HG03097 (cell line): ENCODE results near the gene BSN.
A peak's percentile ranks its signal among the peaks of the same experiment; 100 is the strongest.
"Not testable (repeated sequence)": the region's sequence is repeated elsewhere in the genome, so short reads cannot be mapped to it uniquely, and the experiment has no call there.

Experiments used
- ATAC-seq: cut with Tn5 transposase; IDR thresholded peaks from one replicate; pipeline ENCODE4 v1.9.1; 2021; ENCODE audit not compliant: unreplicated experiment, low FRiP score

Gene BSN

GRCh38 chr3:49688338-49689045 lies 134.2 kb downstream of the BSN start:
- not testable (repeated sequence) for ATAC-seq

DNA sequence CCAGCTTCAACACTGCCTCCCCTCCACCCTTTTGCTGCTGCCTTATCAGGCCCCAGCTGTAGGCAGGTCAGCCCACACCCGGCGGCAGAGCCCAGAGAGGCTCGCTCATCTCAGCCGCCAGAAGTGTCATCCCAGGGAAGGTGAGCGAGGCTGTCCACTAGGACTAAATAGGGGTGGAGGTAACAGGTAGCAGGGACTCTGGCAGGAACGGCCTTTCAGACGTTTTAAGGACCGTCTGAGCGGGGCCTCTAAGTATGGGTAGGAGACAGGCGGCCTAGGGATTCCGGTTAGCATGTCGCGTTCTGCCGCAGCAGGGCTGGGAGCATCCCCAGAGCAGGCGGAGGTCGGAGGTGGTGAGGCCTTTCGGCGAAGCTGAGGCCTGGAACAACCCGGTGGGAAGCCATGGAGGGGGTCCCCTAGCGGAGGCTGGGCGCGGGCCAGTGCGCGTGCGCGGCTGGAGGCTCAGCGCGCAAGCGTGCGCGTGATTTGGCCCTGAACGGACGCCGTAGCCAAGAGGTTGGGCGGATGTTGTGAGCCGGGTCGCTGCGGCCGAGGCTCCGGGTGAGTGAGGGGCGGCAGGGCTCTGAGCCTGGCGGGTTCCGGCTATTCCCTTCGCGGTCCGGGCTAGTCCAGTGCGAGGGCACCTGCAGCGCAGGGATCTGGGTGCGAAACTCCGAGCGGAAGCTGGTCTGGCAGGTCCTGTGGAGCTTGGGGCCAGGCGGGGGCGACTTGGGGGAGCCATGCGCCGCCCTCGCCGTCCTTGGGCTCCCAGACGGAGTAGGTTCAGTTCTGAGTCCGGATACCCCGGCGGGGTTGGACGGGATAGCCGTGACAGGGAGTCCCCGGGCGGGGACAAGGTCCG lies 135.0 kb downstream of the BSN start, which contains the start of the genes MST1 and RNF123:
Gene MST1 (minus strand): TSS at position 429 of the 862 bp plus-strand sequence. CDS start 783 bp downstream, outside the sequence.
Gene RNF123 (plus strand): TSS at position 512 of the 862 bp plus-strand sequence. CDS start 1,609 bp downstream, outside the sequence.
- ATAC-seq, result peak; percentile 44

DNA sequence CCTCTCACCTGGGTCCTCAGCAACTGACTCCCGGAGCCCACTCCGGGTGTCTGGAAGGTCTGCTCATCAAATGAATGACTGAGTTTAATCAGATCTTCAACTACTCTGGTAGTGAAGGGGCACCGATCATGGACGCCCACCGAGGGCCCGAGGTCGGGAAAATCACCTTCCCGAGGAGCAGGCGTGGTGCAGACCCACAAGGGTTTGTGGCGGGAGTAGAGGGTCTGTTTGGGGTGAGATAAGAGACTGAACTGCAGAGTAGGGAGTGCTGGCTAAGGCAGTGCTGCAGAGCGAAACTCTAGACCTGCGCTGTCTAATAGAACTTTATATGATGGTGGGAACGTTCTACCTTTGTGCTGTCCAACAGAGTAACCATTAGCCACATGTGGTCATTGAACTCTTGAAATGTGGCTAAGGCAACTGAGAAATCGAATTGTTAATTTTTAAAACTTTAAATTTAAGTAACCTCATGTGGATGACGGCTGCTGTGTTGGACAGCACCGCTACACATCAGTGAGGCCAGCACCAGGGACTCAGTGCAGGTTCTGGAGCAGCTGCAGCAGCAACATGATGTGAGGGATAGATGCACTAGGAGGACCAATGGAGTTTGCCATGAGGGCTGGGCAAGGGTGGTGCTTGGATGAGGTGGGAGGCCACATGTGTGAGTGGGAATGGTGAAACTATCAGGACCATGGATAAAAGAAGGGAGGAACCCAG lies 135.8 kb downstream of the BSN start:
- not testable (repeated sequence) for ATAC-seq

DNA sequence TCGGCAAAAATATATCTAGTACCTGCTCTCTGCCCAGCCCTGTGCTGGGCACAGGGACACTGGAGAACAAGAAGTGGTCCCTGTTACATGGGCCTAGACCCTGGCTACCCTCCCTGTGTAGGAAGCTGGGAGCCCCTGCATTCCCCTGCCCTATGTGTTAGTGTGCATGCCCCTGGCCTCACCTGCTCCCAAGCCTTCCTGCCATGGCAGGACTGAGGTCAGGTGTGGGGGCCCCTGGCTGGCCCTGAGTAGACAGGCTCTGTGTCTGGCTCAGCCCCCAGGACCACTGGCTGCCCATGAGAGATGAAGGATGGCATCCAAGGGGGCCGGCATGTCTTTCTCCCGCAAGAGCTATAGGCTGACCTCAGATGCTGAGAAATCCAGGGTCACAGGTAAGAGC lies 136.6 kb downstream of the BSN start:
- ATAC-seq, result not testable (repeated sequence)

DNA sequence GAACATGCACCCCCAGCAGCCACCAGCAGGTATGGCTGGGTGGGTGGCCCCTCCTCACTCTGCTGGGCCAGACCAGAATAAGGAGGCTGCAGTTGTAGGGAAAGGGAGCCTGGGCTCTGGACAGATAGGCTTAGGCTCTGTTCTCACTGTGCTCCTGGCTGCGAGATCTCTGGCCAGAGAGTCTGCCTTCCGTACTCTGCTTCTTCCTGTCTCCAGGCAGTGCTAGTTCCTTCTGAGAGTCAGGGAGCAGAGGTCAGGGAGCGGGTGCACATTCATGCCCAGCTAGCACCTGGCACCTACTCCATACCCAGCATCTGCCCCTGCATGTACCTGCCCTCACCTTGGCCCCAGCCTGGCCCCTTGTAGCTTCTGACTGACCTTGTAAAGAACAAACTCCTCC lies 137.2 kb downstream of the BSN start:
- not testable (repeated sequence) for ATAC-seq

GRCh38 chr3:49694409-49695070 lies 140.3 kb downstream of the BSN start:
- not testable (repeated sequence) for ATAC-seq

GRCh38 chr3:49695350-49696015 lies 141.2 kb downstream of the BSN start:
- not testable (repeated sequence) for ATAC-seq

DNA sequence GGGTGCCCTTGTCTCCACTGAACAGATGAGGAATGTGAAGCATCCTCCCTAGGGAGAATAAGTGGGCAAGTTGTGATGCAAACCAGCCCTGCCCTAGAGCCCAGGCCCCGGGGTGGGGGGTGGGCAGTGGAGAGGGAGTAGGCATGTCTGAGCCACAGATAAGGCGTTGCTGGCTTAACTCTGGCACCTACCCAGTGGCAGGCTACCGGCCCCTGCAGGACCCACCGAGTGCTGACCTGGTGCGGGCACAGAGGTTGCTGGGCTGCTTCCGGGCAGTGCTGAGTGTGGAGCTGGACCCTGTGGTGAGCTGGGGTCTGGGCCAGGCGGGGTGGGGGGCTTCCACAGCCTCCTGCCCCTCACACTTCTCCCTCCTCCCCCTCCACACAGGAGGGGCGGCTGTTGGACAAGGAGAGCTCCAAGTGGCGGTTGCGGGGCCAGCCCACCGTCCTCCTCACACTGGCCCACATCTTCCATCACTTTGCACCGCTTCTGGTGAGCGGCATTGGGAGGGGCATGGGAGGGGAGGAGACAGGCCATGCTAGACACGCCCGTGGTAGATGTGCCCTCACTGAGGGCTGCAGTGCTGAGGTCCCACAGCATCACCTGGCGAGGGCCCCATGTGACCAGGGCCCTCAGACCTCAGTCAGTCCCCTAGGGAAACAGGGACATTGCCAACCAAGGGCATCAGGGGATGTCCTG lies 145.2 kb downstream of the BSN start:
- no peak for ATAC-seq

GRCh38 chr3:49700014-49700413 lies 145.7 kb downstream of the BSN start:
- no peak for ATAC-seq

DNA sequence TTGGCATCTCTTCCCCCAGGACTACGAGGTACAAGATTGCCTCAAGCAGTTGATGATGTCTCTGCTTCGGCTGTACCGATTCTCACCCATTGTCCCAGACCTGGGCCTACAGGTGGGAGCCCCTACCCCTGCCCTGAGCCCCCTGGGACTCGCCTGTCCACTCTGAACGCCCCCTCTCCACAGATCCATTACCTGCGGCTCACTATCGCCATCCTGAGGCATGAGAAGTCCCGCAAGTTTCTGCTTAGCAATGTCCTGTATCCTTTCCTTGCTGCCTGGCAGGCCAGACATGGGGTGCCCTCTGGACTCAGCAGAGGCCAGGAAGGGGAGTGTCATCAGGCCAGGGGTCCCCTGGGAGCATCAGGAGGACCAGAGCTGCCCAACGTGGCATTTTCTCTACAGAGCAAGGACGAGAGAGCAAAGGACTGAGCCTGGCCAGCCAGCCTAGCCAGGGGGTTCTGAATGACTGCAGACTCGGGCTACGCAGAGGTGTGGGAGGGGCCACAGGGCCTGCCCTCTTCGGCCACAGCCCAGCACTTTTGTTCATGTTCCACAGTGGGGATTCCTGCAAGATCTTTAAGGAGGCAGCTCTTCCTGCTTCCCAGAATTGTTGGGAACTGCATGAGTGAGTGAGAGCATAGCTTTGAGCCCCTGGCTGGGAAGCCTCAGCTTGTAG lies 146.3 kb downstream of the BSN start:
- no peak for ATAC-seq

- ATAC-seq, result no peak
Measured at GRCh38 chr3:49701388-49702077, 147.3 kb downstream of the BSN start.

- no peak for ATAC-seq
Measured at GRCh38 chr3:49702672-49703071, 148.4 kb downstream of the BSN start.

DNA sequence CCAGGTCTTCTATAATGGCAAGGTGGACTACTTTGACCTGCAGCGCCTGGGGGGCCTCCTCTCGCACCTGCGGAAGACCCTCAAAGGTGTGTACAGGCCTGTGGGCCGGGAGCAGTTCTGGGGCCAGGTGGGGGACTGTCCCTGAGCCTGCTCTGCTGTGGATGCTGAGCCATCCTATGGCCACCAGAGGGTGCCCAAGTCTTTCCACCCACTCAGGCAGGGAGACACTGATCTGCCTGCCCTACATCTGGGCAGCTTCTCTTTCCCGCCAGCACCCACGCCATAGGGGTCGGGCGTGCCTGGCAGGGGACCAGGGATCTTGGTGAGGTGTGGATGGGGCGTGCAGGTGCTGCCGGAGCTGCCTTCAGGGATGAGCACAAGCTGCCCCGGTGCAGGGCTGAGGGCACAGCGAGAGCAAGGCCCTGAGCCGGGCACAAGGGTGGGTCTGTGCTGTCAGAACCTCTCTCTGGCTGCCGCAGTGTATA lies 149.2 kb downstream of the BSN start:
- ATAC-seq, result no peak

DNA sequence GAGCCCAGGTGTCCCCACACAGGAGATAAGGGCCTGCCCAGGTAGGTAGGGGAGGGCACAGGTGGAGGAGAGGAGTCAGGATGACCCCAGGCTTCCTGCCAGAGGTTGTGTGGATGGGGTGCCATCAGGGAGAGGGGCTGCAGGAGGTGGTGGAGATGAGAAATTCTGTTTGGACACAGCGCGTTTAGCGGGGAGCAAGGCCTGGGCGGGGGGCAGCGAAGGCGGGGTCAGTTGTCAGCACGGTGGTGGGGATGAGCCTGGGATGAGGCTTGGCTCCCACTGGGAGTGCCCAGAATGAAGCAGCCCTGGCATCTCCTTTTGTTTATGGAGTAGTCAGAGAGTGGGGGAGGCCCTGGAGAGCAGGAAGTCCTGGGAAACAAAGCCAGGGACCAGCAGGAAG lies 149.7 kb downstream of the BSN start:
- ATAC-seq, result no peak

- no peak for ATAC-seq
Measured at GRCh38 chr3:49704629-49705028, 150.4 kb downstream of the BSN start.

DNA sequence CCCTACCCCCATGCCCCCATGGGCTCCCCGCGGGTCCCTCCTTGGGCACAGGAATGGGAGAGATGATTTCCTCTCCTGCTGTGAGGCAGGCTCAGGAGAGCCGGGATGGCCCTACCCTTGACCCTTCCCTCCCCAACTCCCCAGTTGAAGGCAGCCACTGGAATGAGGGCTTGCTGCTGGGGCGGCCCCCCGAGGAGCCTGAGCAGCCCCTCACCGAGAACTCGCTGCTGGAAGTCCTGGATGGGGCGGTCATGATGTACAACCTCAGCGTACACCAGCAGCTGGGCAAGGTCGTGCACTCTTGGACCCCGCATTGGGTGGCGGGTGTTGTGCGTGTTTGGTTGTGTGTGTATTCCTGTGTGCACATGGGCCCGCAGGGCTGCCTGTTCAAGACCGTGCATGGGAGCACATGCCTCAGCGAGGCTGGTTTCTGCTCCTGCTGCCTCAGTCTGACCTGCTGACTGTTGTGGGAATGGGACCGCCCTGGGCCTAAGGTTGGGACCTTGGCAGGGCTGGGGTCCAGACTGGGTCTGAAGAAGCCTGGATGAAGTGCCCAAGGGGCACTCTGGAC lies 151.2 kb downstream of the BSN start:
- ATAC-seq, result no peak

DNA sequence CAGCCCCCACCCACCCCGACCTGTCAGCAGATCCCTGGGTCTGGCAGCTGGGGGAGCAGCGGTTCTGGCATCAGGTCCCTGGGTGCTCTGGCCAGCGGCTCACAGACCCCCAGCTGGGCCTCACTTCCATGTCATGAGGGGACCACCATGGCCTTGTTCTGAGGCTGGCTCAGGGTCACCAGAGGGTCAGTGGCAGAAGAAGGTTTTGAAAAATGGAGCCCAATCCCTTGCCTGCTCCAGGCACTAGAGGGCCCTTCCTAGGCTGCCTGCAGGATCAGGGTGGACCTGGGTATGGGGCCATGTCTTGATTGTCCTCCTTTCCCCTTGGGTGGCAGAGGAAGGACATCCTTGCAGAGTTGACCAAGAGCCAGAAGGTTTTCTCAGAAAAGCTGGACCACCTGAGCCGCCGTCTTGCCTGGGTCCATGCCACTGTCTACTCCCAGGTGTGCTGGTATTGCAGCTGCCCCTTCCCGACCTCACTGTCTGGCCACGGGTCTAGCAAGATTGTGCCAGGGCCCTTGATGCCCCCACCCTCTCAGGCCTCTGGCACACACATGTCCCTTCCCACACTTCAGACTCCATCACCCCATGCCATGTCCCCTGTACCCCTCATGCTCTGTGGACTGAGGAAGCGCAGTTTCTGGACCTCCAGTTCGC lies 152.3 kb downstream of the BSN start:
- ATAC-seq, result no peak
